ENCODE results near the gene MFSD6.

The MFSD6 gene

DNA sequence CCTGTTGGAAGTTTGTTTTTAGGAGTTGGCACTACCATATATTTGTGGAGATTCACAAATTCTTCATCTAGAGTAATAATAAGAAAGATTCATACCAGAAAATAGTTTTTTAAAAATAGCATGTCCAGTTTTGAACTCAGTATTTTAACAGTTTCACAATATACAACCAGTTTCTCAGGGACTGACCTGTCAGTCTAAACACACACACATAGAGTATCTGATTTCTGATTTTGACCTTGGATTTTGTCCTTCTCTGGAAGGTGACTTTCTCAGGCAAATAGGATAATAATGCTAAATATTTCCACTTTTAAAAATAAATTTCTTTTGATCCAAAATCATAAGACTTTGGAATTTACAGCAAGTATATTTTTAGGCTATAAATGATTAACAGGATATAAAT is 32.0 kb downstream of the MFSD6 start:
- no peak for DNase-seq (ENCODE audit: low read depth in 3 of 3)

- DNase-seq (ENCODE audit: low read depth in 3 of 3), result no peak
These were observed 33.4 kb downstream of the MFSD6 start for GRCh38 chr2:190441564-190441963.

- DNase-seq (ENCODE audit: low read depth in 3 of 3), result no peak
These were observed 34.9 kb downstream of the MFSD6 start for GRCh38 chr2:190443055-190443454.

- no peak for DNase-seq (ENCODE audit: low read depth in 3 of 3)
These were observed 35.8 kb downstream of the MFSD6 start for GRCh38 chr2:190443778-190444481.

- DNase-seq (ENCODE audit: low read depth in 3 of 3), result no peak
These were observed 36.8 kb downstream of the MFSD6 start for GRCh38 chr2:190444976-190445375.

GRCh38 chr2:190446193-190446592 is 38.0 kb downstream of the MFSD6 start:
- no peak for DNase-seq (ENCODE audit: low read depth in 3 of 3)

DNA sequence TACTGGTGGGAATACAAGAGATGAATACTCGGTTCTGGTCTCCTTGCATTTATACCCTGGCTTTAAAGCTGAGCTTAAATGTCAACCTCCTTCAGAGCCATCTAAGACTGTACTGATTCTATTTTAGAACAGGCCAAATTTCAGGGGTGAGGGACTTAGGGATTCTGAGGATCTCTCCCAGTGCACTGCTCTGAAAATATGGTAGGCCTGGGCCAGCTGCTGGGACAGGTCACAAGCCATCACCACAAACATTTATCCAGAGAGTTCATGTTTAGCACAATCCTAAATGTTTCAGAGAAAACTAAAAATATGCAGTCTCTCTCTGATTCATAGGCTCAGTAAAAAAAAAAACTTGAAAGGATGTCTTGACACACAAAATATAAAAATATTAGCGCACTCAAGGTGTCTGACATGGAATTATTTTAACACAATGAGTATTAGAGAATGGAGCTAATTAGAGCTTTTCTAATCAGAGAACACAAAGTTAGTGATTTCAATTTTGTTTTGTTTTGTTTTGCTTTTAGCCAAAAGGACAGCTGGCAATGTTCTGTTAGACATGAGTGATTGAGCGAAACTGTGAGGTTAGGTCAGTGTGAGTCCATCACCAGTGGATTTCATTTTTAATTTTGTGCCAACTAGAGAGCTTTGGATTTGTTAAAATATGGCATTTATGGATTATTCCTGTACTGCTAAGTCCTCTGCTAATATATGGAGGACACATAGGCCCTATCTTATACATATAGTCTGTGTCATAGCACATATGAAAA is 38.8 kb downstream of the MFSD6 start:
- no peak for DNase-seq (ENCODE audit: low read depth in 3 of 3)

GRCh38 chr2:190447766-190448165 is 39.6 kb downstream of the MFSD6 start:
- no peak for DNase-seq (ENCODE audit: low read depth in 3 of 3)

DNA sequence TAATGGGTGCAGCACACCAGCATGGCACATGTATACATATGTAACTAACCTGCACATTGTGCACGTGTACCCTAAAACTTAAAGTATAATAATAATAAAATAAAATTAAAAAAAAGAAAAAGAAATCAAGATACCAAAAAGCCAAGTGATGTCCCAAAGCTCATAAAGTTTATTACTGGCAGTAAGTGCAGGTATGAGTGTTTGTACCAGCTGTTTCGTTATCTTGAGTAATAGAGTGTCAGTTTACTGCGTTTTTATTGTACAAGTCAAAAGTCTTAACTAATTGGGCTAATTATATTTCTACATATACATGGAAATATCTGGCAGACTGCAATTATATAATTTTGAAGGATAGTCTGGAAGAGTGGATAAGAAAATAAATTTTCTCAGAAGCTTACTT is 41.8 kb downstream of the MFSD6 start:
- no peak for DNase-seq (ENCODE audit: low read depth in 3 of 3)

- DNase-seq (ENCODE audit: low read depth in 3 of 3), result no peak
These were observed 42.2 kb downstream of the MFSD6 start for GRCh38 chr2:190450363-190450762.

- no peak for DNase-seq (ENCODE audit: low read depth in 3 of 3)
These were observed 43.5 kb downstream of the MFSD6 start for GRCh38 chr2:190451561-190452176.

- no peak for DNase-seq (ENCODE audit: low read depth in 3 of 3)
These were observed 44.3 kb downstream of the MFSD6 start for GRCh38 chr2:190452433-190452832.

DNA sequence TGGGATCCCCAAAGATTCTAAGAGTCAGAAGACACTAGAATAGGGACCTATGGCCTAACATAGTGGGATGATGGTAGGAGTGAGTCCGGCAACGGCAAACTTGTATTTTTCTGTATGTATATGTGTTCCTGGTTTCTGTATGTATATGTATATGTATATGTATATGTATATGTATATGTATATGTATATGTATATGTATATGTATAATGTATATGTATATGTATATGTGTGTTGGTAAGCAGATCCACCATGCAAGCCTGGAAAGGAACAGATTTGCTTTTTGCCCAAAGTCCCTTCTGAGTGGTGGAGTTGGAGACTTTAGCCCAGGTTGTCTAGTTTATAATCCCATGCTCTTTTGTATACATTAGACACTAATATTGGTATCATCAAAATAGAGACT is 46.6 kb downstream of the MFSD6 start:
- no peak for DNase-seq (ENCODE audit: low read depth in 3 of 3)

- no peak for DNase-seq (ENCODE audit: low read depth in 3 of 3)
These were observed 47.4 kb downstream of the MFSD6 start for GRCh38 chr2:190455358-190456095.

DNA sequence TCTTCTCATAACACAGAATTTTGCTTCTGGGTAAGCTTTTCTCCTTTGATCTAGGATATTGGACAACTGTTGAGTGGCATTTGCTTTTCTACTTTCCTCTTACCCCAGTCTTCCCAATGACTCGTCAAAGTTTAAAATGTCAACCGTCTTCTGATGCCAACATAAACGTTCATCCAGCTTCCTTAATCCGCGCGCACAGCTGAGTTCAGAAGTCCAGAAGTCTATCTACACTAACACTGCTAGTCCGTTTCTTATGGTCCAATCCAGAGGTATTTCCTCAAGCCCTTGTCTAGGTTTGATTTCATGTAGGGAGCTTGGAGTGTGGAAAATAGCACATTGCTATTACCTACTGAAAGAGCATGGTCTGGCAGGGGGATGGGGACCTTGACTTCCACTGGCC is 48.7 kb downstream of the MFSD6 start:
- no peak for DNase-seq (ENCODE audit: low read depth in 3 of 3)

DNA sequence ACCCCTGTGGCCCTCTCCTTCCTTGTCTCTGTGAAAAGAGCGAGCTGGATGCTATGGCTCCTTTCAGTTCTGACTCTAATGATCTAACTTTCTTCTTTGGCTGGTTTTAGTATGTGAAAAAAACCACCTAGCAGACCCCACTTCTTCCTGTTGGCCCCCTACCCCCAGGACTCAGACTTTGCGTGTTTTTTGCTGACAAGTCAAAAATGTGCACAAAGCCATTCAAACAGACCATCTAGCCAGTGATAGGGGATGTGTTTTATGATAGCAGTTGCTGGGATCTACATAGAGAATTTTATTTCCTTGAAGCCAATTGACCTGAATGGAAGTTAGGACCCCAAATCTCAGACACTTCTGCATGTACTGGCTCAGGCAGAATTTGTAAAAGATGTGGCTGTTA is 49.1 kb downstream of the MFSD6 start:
- no peak for DNase-seq (ENCODE audit: low read depth in 3 of 3)

DNA sequence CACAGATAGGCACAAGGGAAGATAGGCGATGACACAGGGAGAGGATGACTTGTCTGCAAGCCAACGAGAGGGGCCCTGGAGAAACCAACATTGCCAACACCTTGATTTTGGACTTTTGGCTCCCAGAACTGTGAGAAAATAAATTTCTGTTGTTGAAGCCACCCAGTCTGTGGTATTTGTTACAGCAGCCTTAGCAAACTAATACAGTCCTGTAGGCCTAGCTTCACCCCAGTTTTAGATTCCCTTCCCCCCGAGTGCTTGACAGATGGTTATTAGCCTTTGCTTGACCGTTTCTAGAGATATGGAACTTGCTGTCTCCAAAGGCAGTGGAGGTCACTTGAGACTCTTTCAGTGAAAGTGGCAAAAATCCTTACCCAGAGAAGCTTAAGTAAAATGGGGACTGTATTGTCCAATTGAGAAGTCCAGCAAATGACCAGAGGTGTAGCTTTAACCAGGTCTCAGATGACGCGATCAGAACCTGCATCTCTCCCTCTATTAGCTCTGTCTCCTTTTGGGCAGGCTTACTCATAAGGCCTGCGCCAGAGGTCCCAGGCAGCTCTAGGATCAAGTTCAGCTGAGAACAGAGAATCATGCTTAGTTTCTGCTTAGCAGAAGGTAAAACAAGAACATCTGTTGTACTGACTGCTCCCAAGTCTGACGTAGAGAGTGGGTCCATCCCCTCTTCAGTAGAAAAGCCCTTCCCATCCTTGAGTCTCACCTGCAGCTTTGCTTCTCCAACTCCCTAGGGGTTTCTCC is 50.4 kb downstream of the MFSD6 start:
- DNase-seq (ENCODE audit: low read depth in 3 of 3), result no peak

DNA sequence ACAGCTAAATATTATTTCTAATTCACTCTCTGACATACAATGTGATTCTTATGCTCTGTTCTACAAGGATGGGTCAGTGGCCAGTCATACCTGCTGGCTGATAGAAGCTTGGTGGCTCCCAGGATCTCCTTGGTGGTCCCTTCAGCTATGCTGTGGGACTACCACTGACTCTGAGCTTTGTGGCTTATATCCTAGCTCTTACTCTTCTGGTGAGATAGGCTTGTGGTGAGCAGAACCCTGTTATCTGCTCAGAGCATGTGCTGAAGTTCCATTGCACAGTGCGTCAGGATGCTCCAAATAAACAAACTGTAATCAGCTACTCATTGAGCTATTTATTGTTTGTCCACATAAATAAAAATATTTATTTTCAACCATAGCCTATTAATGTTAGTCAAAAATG is 51.7 kb downstream of the MFSD6 start:
- no peak for DNase-seq (ENCODE audit: low read depth in 3 of 3)

DNA sequence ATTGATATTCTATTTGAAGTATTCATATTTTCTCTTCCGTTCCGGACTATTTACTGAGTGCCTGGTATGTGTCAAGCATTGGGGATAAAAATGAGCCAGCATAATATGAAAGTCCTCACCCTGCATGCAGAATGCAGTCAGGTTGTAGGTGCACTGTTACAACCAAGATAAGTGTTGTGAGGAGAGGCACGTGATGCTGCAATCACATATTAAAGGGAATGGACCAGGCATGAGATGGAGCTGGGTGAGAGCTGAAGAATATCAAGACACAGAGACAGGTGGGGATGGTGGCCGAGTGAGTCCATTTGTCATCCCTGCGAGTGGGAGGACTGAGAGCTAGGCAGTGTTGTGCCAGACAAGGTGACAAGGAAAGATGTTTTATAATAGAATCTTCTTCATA is 52.3 kb downstream of the MFSD6 start:
- no peak for DNase-seq (ENCODE audit: low read depth in 3 of 3)

DNA sequence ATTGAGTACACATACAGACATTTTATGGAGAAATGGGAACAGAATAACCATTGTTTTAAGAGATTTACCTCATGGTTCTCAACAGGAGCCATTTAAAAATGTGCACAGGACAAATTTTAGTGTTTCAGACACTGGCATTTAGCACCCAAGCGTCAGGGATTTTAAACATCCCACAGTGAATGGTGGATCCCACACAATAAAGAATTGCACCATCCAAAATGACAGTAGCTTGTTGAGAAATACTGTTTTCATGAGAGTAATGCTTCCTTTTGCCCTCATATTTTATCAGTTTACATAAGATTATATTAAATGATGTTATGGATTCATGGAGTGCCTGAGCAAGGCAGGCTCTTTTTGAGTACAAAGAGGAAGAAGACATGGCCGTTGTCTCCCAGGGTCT is 54.0 kb downstream of the MFSD6 start:
- DNase-seq (ENCODE audit: low read depth in 3 of 3), result no peak

- no peak for DNase-seq (ENCODE audit: low read depth in 3 of 3)
These were observed 54.5 kb downstream of the MFSD6 start for GRCh38 chr2:190462611-190463010.

DNA sequence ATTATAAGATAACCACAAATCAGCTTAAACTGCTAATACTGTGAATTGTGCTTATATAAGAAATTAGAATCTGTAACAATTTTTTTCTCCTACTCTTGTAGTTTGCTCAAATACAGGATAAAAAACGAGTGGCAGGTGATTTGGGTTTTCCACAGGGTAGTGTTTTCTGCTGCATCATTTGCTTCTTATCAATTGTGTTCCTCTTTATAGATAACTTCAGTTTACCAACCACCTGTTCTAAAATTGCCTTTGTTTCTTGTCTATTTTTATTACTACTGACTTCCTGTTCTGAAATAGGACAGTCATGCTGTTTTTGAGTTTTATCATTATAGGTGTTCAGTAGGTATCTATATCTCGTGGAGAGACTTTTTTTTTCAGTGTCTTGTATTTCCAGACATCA is 56.9 kb downstream of the MFSD6 start:
- no peak for DNase-seq (ENCODE audit: low read depth in 3 of 3)
